Measurements from ENCODE around the gene DAZL. TPM values are rescaled to one million over a fixed set of nuclear protein-coding genes. Genes with fewer than 3 reads are reported as not detected.

DAZL gene
- total RNA-seq, 1 experiment from 2014 or later, result 21.2 TPM

DNA sequence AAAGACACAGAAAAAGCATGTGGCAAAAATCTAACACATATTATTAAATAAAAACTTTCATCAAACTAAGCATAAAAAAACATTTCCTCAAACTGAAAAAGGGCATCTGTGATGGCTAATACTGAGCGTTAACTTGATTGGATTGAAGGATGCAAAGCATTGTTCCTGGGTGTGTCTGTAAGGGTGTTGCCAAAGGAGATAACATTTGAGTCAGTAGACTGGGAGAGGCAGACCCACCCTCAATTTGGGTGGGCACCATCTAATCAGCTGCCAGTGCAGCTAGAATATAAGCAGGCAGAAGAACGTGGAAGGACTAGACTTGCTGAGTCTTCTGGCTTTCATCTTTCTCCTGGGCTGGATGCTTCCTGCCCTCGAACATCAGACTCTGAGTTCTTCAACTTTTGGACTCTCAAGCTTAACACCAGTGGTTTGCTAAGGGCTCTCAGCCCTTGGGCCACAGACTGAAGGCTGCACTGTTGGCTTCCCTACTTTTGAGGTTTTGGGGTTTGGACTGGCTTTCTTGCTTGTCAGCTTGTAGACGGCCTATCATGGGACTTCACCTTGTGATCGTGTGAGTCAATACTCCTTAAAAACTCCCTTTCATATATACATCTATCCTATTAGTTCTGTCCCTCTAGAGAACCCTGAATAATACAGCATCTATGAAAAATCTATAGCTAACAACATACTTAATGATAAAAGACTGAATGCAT, 45.4 kb downstream of the DAZL start:
- Histone ChIP-seq H3K56ac (ENCODE audit: insufficient read length, low read depth, low read length) (no peak overlapping the region), H3K27ac (ENCODE audit: insufficient read length, low read depth, low read length) (no peak overlapping the region), H3K23ac (ENCODE audit: insufficient read length, low read depth, low read length) (no peak overlapping the region), H3T11ph (ENCODE audit: low read length) (no peak overlapping the region), H2AK5ac (ENCODE audit: insufficient read length, low read length) (no peak overlapping the region), H2BK15ac (ENCODE audit: low read depth, low read length) (no peak overlapping the region), H3K4me2 (ENCODE audit: insufficient read depth, insufficient read length, low read length) (no peak overlapping the region), H2BK20ac (ENCODE audit: low read depth, low read length, poor library complexity, severe bottlenecking) (no peak overlapping the region), H4K91ac (ENCODE audit: insufficient read length, low read depth, low read length) (no peak overlapping the region), H2BK12ac (ENCODE audit: insufficient read length, low read depth, low read length) (no peak overlapping the region), H3K18ac (ENCODE audit: insufficient read length, low read depth, low read length) (no peak overlapping the region), H3K9ac (ENCODE audit: extremely low read depth, insufficient read length, low read length) (no peak overlapping the region), H3K4ac (ENCODE audit: low read depth, low read length) (no peak overlapping the region), H4K20me1 (ENCODE audit: control insufficient read depth, insufficient read depth, insufficient read length) (no peaks in the 10 kb centered on the region), H3K4me1 (ENCODE audit: insufficient read depth, low read length) (no peaks in the 10 kb centered on the region), H3K23me2 (ENCODE audit: insufficient read length, low read depth, low read length, poor library complexity, severe bottlenecking) (no peaks in the 10 kb centered on the region), H3K14ac (ENCODE audit: insufficient read depth, low read length) (no peak overlapping the region), H4K8ac (replicated peaks; ENCODE audit: insufficient read length, low read depth, low read length) (no peak overlapping the region), H3K79me1 (ENCODE audit: insufficient read depth, low read depth, low read length, poor library complexity, severe bottlenecking) (no peaks in the 10 kb centered on the region), H3K9me3 (ENCODE audit: control insufficient read depth, low read depth, low read length) (no peaks in the 10 kb centered on the region), H3K27me3 (ENCODE audit: insufficient read depth, low read length) (no peaks in the 10 kb centered on the region), H2BK120ac (ENCODE audit: low read depth, low read length, poor library complexity, severe bottlenecking) (no peak overlapping the region), H4K5ac (ENCODE audit: insufficient read length, low read depth, low read length) (no peak overlapping the region), H2AFZ (ENCODE audit: low read length) (no peak overlapping the region), H3K79me2 (ENCODE audit: insufficient read depth, low read length) (no peaks in the 10 kb centered on the region), H2BK5ac (ENCODE audit: insufficient read length, low read length) (no peak overlapping the region)
- H3K9me3 Mint-ChIP-seq, result peaks cover 13 to 14% of the 10 kb centered on the region in 2 experiments
- no peak overlapping the region; a peak in 1 of 7 replicates for H3K27ac Mint-ChIP-seq
- no peak for TF ChIP-seq CTCF (conservative IDR thresholded peaks at IDR 0.05)
- no peaks in the 10 kb centered on the region; the same call in 1 of the 2 replicates for H3K27me3 Mint-ChIP-seq (ENCODE audit: low read depth)
- H3K4me1 Mint-ChIP-seq, result no peaks in the 10 kb centered on the region
- DNase-seq, result no peak
- H3K4me3 Mint-ChIP-seq, result no peak overlapping the region
- no CpG with 5 or more reads among the region's 5 CpGs for WGBS (ENCODE audit: extremely low coverage, insufficient read length, low lambda C conversion rate)
- peaks cover 0 to 11% (median 7%) of the 10 kb centered on the region in 3 experiments; a peak in 3 of 7 replicates for H3K36me3 Mint-ChIP-seq (ENCODE audit: insufficient read depth in 1 of 3, low read depth in 3 of 3)

Measured in H9 (cell line).